GM23338 (cell line): Measurements from ENCODE around the gene CPLX1.
"Not testable (repeated sequence)": the region's sequence is repeated elsewhere in the genome, so short reads cannot be mapped to it uniquely, and the experiment has no call there.

ENCODE experiments used
- CREB1 ChIP-seq: fragments of 250-450 bp; sonication (Bioruptor Pico); IDR thresholded peaks from 2 replicates; pipeline ENCODE4 v1.5.0; 2020; ENCODE audit warnings: low read depth, mild to moderate bottlenecking, moderate library complexity
- JUNB ChIP-seq: IDR thresholded peaks from one replicate; pipeline ENCODE4 v1.6.1; 2016; ENCODE audit warnings: antibody characterized with exemption; ENCODE audit not compliant: unreplicated experiment
- POLR2AphosphoS5 ChIP-seq: IDR thresholded peaks from 2 replicates; pipeline ENCODE4 v1.6.1; 2016; ENCODE audit warnings: antibody characterized with exemption, low read depth
- TF ChIP-seq, protein P1 (sequence below), 2 experiments: fragments of 200-600 bp in 1 of 2; sonication (generic) in 1 of 2; conservative IDR thresholded peaks; 2 replicates each; pipeline versions ENCODE4 v1.5.1 to v1.6.1; 2016 to 2017; ENCODE audit warnings: antibody characterized with exemption in 2 of 2, low read depth in 2 of 2, mild to moderate bottlenecking in 2 of 2, moderate library complexity in 1 of 2

DNA sequence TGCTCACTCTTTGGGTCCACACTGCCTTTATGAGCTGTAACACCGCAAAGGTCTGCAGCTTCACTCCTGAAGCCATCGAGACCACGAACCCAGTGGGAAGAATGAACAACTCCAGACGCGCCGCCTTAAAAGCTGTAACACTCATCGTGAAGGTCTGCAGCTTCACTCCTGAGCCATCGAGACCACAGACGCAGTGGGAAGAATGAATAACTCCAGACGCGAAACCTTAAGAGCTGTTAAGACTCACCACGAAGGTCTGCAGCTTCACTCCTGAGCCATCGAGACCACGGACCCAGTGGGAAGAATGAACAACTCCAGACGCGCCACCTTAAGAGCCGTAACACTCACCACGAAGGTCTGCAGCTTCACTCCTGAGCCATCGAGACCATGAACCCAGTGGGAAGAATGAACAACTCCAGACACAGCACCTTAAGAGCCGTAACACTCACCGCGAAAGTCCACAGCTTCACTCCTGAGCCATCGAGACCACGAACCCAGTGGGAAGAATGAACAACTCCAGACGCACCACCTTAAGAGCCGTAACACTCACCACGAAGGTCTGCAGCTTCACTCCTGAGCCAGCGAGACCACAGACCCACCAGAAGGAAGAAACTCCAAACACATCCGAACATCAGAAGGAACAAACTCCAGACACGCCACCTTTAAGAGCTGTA is 51.4 kb downstream of the CPLX1 start:
- TF ChIP-seq JUNB; CREB1 (CRISPR knock-in tag); POLR2AphosphoS5: not testable (repeated sequence)
- TF ChIP-seq, protein P1, sequence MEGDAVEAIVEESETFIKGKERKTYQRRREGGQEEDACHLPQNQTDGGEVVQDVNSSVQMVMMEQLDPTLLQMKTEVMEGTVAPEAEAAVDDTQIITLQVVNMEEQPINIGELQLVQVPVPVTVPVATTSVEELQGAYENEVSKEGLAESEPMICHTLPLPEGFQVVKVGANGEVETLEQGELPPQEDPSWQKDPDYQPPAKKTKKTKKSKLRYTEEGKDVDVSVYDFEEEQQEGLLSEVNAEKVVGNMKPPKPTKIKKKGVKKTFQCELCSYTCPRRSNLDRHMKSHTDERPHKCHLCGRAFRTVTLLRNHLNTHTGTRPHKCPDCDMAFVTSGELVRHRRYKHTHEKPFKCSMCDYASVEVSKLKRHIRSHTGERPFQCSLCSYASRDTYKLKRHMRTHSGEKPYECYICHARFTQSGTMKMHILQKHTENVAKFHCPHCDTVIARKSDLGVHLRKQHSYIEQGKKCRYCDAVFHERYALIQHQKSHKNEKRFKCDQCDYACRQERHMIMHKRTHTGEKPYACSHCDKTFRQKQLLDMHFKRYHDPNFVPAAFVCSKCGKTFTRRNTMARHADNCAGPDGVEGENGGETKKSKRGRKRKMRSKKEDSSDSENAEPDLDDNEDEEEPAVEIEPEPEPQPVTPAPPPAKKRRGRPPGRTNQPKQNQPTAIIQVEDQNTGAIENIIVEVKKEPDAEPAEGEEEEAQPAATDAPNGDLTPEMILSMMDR (conservative IDR thresholded peaks at IDR 0.05; ENCODE audit: low read depth in 2 of 2), result not testable (repeated sequence)
